Esophagus muscularis mucosa (tissue), 4 donors: ENCODE measurements around the gene ARV1.
"Not testable (repeated sequence)": the region's sequence is repeated elsewhere in the genome, so short reads cannot be mapped to it uniquely, and the experiment has no call there.

Experiments
- CTCF ChIP-seq, 3 experiments: fragments of 200-600 bp in 2 of 3; fragments of 450-650 bp in 1 of 3; sonication (generic) in 2 of 3; IDR thresholded peaks; one replicate each; pipeline ENCODE4 v1.5.1; 2017 to 2019; ENCODE audit warnings: antibody characterized with exemption in 3 of 3, mild to moderate bottlenecking in 2 of 3, moderate library complexity in 1 of 3
- EP300 ChIP-seq: sonication (generic); formaldehyde crosslinking; IDR thresholded peaks from one replicate; pipeline ENCODE4 v1.6.1; 2017; ENCODE audit warnings: antibody characterized with exemption
- POLR2A ChIP-seq: fragments of 450-650 bp; IDR thresholded peaks from one replicate; pipeline ENCODE4 v1.6.1; 2017; ENCODE audit warnings: antibody characterized with exemption, moderate library complexity, mild to moderate bottlenecking, low read depth
- POLR2AphosphoS5 ChIP-seq, 2 donors: sonication (generic); formaldehyde crosslinking; IDR thresholded peaks; one replicate each; pipeline ENCODE4 v1.6.1; 2017; ENCODE audit warnings: antibody characterized with exemption in 2 of 2

- not testable (repeated sequence) for TF ChIP-seq POLR2A; CTCF (IDR thresholded peaks at IDR 0.05); EP300; POLR2AphosphoS5 (IDR thresholded peaks at IDR 0.05)
Observed at GRCh38 chr1:231045921-231046729, 67.2 kb downstream of the ARV1 start.
